ENCODE measurements around the gene LIN54. TPM values are rescaled to one million over a fixed set of nuclear protein-coding genes. Genes with fewer than 3 reads are reported as not detected.

Gene LIN54
- total and polyA plus RNA-seq, 2 of the 4 experiments (the other 2 are of a cell fraction), result 5.3 to 26.9 TPM

DNA sequence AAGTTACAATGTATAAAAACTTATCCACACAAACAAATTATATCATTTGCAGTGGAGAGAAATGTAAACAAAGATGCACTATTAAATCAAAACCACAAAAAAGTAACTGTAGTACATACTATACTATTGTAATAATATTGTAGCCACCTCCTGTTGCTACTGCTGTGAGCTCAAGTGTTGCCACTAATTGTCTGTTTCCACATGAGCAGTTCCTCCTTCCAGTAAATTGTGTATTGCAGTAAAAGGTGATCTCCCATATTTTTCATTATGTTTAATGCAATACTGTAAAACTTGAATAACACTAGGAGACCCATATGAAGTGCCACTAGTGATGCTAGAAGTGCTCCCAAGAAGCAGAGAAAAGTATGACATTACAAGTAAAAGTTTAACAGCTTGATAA is 11.7 kb downstream of the LIN54 start:
- Histone ChIP-seq H3K27me3 (ENCODE audit: control insufficient read depth, insufficient read depth, low read length) (no peaks in the 10 kb centered on the region), H3K14ac (replicated peaks; ENCODE audit: low read depth, low read length) (no peak overlapping the region), H2BK5ac (ENCODE audit: low read depth, low read length, poor library complexity, severe bottlenecking) (no peak overlapping the region), H3K79me1 (ENCODE audit: low read depth in 1 of 2, low read length in 2 of 2) (peaks cover 44 to 45% of the 10 kb centered on the region in 2 experiments), H2BK15ac (ENCODE audit: low read depth, low read length) (no peak overlapping the region), H2AK5ac (ENCODE audit: low read depth, low read length) (no peak overlapping the region), H3K36me3 (ENCODE audit: control insufficient read depth, insufficient read depth, low read length) (0 out of 2 replicates have a peak, but pooled peaks cover 1% of the 10 kb centered on the region), H2AK9ac (replicated peaks; ENCODE audit: low read depth, low read length, poor library complexity) (no peak overlapping the region), H3K56ac (ENCODE audit: extremely low read depth, insufficient read depth, low read length) (no peak overlapping the region), H4K91ac (ENCODE audit: insufficient read depth, low read depth, low read length) (no peak overlapping the region), H3K4me3 (ENCODE audit: insufficient read depth, low read depth, low read length) (no peak overlapping the region), H2AFZ (replicated peaks; ENCODE audit: low read length, poor library complexity) (no peak overlapping the region), H3K9me3 (ENCODE audit: control insufficient read depth, insufficient read depth, low read length) (no peaks in the 10 kb centered on the region), H4K5ac (ENCODE audit: low read depth, low read length) (no peak overlapping the region), H3K4ac (ENCODE audit: low read depth, low read length) (no peak overlapping the region), H2BK20ac (ENCODE audit: low read depth, low read length) (no peak overlapping the region), H4K8ac (ENCODE audit: low read depth in 2 of 2, low read length in 2 of 2) (no peak overlapping the region), H3K23ac (ENCODE audit: low read depth, low read length) (no peak overlapping the region), H3K9me1 (ENCODE audit: insufficient read depth, low read length) (no peaks in the 10 kb centered on the region; the same call in 1 of the 2 replicates), H3K27ac (ENCODE audit: insufficient read depth, low read length) (no peak overlapping the region), H3K4me1 (ENCODE audit: control insufficient read depth, insufficient read depth, low read length) (no peaks in the 10 kb centered on the region), H3K18ac (ENCODE audit: low read depth, low read length) (no peak overlapping the region), H3K9ac (ENCODE audit: low read depth, low read length) (no peak overlapping the region), H2BK120ac (ENCODE audit: low read depth, low read length) (no peak overlapping the region), H3K4me2 (ENCODE audit: low read depth, low read length) (no peak overlapping the region), H4K20me1 (ENCODE audit: insufficient read depth, low read length) (peaks cover 7% of the 10 kb centered on the region; the same call in 1 of the 2 replicates)
- intact Hi-C loops (cut with micrococcal nuclease) (no loop called here), dilution Hi-C loops (cut with HindIII; ENCODE audit: low sequenced_read_pairs, unreplicated experiment) (no loop called here), in situ Hi-C loops (cut with MboI; ENCODE audit: low sequenced_read_pairs) (no loop called here)
- DNase-seq (no peak), ATAC-seq (ENCODE audit: low read depth) (no peak)
- BruUV-seq (replicated peaks), result no TSS peak
- ChIA-PET POLR2A (ENCODE audit: unreplicated experiment) (no interaction called here), CTCF (no interaction called here)
- TF ChIP-seq SMC3 (IDR thresholded peaks at IDR 0.05; ENCODE audit: low read depth, low read length) (no peak), MXI1 (IDR thresholded peaks at IDR 0.05; ENCODE audit: borderline replicate concordance, low read depth, low read length) (no peak), FOS (IDR thresholded peaks at IDR 0.05; ENCODE audit: low read depth, low read length) (no peak), RCOR1 (IDR thresholded peaks at IDR 0.05; ENCODE audit: insufficient replicate concordance, low read length) (no peak), CEBPB (IDR thresholded peaks at IDR 0.05; ENCODE audit: low read depth, low read length) (no peak), CHD1 (IDR thresholded peaks at IDR 0.05; ENCODE audit: low read depth, low read length) (no peak), RAD21 (IDR thresholded peaks at IDR 0.05; ENCODE audit: low read length) (no peak), NFE2L2 (IDR thresholded peaks at IDR 0.05; ENCODE audit: low read depth, low read length) (no peak), BHLHE40 (IDR thresholded peaks at IDR 0.05; ENCODE audit: low read depth, low read length) (no peak), MAFK (IDR thresholded peaks at IDR 0.05; ENCODE audit: low read depth, low read length) (no peak), MAZ (IDR thresholded peaks at IDR 0.05; ENCODE audit: borderline replicate concordance, low read depth, low read length) (no peak), RFX5 (IDR thresholded peaks at IDR 0.05; ENCODE audit: low read depth, low read length) (no peak), POLR2A (IDR thresholded peaks at IDR 0.05; ENCODE audit: low read depth, low read length) (no peak)
- TF ChIP-seq, protein P1, sequence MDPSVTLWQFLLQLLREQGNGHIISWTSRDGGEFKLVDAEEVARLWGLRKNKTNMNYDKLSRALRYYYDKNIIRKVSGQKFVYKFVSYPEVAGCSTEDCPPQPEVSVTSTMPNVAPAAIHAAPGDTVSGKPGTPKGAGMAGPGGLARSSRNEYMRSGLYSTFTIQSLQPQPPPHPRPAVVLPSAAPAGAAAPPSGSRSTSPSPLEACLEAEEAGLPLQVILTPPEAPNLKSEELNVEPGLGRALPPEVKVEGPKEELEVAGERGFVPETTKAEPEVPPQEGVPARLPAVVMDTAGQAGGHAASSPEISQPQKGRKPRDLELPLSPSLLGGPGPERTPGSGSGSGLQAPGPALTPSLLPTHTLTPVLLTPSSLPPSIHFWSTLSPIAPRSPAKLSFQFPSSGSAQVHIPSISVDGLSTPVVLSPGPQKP (IDR thresholded peaks at IDR 0.05; ENCODE audit: borderline replicate concordance, low read depth, low read length), result no peak
- TF ChIP-seq, protein P2, sequence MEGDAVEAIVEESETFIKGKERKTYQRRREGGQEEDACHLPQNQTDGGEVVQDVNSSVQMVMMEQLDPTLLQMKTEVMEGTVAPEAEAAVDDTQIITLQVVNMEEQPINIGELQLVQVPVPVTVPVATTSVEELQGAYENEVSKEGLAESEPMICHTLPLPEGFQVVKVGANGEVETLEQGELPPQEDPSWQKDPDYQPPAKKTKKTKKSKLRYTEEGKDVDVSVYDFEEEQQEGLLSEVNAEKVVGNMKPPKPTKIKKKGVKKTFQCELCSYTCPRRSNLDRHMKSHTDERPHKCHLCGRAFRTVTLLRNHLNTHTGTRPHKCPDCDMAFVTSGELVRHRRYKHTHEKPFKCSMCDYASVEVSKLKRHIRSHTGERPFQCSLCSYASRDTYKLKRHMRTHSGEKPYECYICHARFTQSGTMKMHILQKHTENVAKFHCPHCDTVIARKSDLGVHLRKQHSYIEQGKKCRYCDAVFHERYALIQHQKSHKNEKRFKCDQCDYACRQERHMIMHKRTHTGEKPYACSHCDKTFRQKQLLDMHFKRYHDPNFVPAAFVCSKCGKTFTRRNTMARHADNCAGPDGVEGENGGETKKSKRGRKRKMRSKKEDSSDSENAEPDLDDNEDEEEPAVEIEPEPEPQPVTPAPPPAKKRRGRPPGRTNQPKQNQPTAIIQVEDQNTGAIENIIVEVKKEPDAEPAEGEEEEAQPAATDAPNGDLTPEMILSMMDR (conservative IDR thresholded peaks at IDR 0.05; ENCODE audit: low read depth, low read length), result no peak
- TF ChIP-seq, protein P3, sequence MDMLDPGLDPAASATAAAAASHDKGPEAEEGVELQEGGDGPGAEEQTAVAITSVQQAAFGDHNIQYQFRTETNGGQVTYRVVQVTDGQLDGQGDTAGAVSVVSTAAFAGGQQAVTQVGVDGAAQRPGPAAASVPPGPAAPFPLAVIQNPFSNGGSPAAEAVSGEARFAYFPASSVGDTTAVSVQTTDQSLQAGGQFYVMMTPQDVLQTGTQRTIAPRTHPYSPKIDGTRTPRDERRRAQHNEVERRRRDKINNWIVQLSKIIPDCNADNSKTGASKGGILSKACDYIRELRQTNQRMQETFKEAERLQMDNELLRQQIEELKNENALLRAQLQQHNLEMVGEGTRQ (IDR thresholded peaks at IDR 0.05; ENCODE audit: low read depth, low read length), result no peak

All from IMR-90 (cell line).